ENCODE data around the gene ACOT12.
"Not testable (repeated sequence)": the region's sequence is repeated elsewhere in the genome, so short reads cannot be mapped to it uniquely, and the experiment has no call there.

The ACOT12 gene

GRCh38 chr5:81398741-81399140 lies 4.8 kb upstream of the ACOT12 start:
- DNase-seq: peak; percentile 28

GRCh38 chr5:81397176-81397575 lies 3.2 kb upstream of the ACOT12 start:
- peak; percentile 42 for DNase-seq

GRCh38 chr5:81395262-81395661 lies 1.3 kb upstream of the ACOT12 start:
- DNase-seq: no peak

GRCh38 chr5:81393430-81393782 lies 528 bp downstream of the ACOT12 start:
- no peak for DNase-seq

GRCh38 chr5:81389025-81389424 lies 4.9 kb downstream of the ACOT12 start:
- no peak for DNase-seq

GRCh38 chr5:81388169-81388568 lies 5.8 kb downstream of the ACOT12 start:
- no peak for DNase-seq

- no peak for DNase-seq
Measured at GRCh38 chr5:81383867-81384266, 10.1 kb downstream of the ACOT12 start.

GRCh38 chr5:81371354-81371876 lies 22.5 kb downstream of the ACOT12 start:
- no peak for DNase-seq

- DNase-seq: no peak
Measured at GRCh38 chr5:81370912-81371311, 23.0 kb downstream of the ACOT12 start.

- no peak for DNase-seq
Measured at GRCh38 chr5:81365541-81365940, 28.4 kb downstream of the ACOT12 start.

- peak; percentile 4 for DNase-seq
Measured at GRCh38 chr5:81363093-81363871, 30.7 kb downstream of the ACOT12 start.

- DNase-seq: no peak
Measured at GRCh38 chr5:81361600-81361999, 32.3 kb downstream of the ACOT12 start.

- no peak for DNase-seq
Measured at GRCh38 chr5:81360640-81361039, 33.3 kb downstream of the ACOT12 start.

GRCh38 chr5:81359881-81360280 lies 34.1 kb downstream of the ACOT12 start:
- no peak for DNase-seq

- DNase-seq: no peak
Measured at GRCh38 chr5:81359108-81359507, 34.8 kb downstream of the ACOT12 start.

- DNase-seq: no peak
Measured at GRCh38 chr5:81355291-81356251, 38.4 kb downstream of the ACOT12 start.

GRCh38 chr5:81354093-81354492 lies 39.8 kb downstream of the ACOT12 start:
- DNase-seq: no peak

GRCh38 chr5:81353189-81353588 lies 40.7 kb downstream of the ACOT12 start:
- no peak for DNase-seq

GRCh38 chr5:81350507-81350906 lies 43.4 kb downstream of the ACOT12 start:
- no peak for DNase-seq

- no peak for DNase-seq
Measured at GRCh38 chr5:81349161-81349560, 44.8 kb downstream of the ACOT12 start.

- no peak for DNase-seq
Measured at GRCh38 chr5:81345411-81346003, 48.4 kb downstream of the ACOT12 start.

- no peak for DNase-seq
Measured at GRCh38 chr5:81344736-81345135, 49.2 kb downstream of the ACOT12 start.

- DNase-seq: not testable (repeated sequence)
Measured at GRCh38 chr5:81338213-81338612, 55.7 kb downstream of the ACOT12 start.

Measured in hematopoietic multipotent progenitor cell treated with erythropoietin and hydrocortisone succinate and interleukin-3 and kit ligand, for 4 days (in vitro differentiated cells).